GM19455 (cell line): ENCODE data around the gene MSH5.
A peak's percentile ranks its signal among the peaks of the same experiment; 100 is the strongest.

Experiments used
- ATAC-seq: cut with Tn5 transposase; IDR thresholded peaks from one replicate; pipeline ENCODE4 v1.9.1; 2021; ENCODE audit not compliant: unreplicated experiment

Gene MSH5

DNA sequence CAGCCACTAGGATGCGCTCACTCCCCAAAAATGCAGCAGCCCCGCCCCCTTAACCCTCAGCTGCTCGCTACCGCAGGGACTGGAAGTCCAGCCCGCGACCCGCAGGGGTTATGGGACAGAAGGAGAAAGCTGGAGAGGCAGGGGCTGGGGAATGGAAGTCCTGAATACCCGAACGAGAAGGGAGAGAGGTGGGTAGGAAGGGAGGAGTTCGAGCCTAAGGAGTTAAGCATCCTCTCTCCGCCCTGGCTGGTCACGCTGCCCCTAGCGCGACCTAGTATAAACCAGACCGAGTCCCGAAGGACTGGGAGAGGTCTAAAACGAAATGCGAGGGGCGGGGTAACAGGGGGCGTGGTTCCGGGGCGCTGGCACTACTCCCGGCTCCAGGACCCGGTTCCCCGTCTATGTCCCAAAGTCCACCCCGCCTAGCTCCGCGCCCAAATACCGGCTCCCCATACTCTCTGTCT is 10.3 kb upstream of the MSH5 start:
- peak; percentile 42 for ATAC-seq

- peak; percentile 35 for ATAC-seq
Observed at GRCh38 chr6:31729979-31730630, 9.7 kb upstream of the MSH5 start.

DNA sequence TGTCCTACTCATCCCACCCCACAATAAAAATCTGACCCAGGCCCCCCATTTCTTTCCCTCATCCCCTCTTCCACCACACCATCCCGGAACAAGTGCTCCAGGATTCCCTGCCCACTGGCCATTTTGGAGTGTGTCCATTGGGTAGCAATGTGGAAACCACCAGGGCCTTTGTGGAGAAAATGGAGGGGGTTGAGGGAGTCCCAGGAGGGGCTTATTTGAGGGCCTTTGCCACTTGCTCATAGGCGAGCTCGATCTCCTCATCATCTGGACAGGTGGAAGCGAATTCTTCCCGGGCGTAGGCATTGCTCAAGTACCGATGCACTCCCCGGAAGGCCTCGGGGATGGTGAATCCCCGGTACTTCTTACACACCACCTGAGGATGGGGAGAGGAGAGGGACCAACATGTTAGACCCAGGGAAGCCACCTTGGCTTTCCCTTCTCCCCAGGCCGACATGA is 9.1 kb upstream of the MSH5 start:
- ATAC-seq: no peak

GRCh38 chr6:31732029-31732428 is 7.8 kb upstream of the MSH5 start:
- no peak for ATAC-seq

DNA sequence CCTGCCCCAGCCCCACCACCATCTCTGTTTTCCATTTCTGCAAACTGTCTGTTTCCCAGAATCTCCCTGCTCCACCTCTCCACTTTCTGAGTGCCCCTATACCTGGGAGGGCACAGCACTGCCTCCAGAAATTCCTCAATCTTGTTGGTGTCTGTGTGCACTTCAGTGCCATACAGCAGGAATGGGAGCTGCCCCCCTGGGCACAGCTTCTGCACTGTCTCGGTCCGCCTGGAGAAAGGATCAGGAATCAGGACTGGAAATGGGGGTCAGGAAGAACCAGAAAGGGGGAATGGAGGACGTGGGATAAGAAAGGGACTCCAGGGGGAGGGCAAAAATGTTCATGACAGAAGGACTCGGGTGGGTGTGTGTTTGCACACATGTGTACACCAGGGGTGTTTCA is 6.1 kb upstream of the MSH5 start:
- no peak for ATAC-seq

DNA sequence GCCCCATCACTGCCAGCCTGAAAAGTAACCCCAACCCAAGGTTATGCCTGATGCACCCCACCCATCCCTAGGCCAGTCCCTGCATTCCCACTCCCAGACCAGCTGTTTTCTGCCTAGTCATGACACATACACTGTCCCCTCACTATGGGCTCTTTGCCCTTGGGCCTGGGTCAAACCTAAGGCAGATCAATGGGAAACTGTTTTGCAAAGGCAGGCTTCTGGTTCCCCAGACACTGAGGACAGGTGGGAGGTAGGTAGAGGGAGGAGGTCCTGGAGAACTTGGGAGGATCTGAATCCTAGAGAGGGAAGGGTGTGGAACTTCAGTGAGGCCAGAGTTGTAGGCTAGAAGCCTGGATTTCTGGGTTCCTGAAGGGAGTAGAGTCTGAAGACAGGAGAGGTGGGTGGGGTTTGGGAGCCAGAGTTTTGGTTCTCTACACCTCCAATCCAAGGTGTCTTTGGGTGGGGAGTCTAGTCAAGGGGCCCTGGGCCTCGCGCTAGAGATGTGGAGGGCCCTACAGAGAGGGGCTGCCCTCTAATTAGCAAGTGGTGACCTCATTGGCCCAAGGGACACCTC is 5.5 kb upstream of the MSH5 start:
- ATAC-seq: no peak

- ATAC-seq: no peak
Observed at GRCh38 chr6:31734821-31735406, 4.9 kb upstream of the MSH5 start.

DNA sequence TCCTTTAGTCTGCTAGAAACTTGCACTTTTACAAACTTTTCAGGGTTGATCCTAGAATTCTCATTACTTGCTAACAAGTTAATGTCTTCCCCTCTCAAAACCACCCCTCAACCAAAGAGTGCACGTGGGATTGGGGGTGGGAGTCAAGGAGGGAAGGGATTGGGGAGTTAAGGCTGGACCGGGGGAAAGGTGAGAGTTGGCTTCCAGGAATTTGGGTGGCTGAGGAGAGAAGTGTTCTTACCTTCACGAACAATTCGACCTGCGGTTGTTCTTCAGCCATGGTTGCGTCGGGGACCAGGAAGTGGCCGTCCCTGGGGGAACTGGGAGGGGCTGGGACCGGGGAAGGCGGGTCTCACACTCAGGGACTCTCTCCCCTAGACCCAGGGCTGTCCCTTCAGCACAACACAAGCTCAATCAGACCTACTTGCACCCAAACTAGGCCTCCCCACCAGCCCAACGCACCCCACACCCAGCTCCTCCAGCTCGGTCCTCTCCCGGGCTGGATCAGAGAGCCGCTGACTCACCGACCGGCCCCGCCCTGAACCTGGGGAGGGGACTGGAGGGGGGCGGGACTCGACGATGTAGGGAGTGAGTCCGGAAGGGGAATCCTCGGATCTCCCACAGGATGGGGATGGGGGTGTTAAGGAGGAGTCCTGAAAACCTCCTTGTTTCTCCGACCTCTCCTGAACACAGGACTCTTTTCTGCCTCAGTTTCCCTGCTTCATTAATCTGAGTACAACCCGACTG is 3.6 kb upstream of the MSH5 start, which contains the start of gene CLIC1:
TSS of gene CLIC1 (minus strand) at position 510 of the 747 bp plus-strand sequence. CDS start at position 280, 230 bp downstream.
- ATAC-seq: no peak

DNA sequence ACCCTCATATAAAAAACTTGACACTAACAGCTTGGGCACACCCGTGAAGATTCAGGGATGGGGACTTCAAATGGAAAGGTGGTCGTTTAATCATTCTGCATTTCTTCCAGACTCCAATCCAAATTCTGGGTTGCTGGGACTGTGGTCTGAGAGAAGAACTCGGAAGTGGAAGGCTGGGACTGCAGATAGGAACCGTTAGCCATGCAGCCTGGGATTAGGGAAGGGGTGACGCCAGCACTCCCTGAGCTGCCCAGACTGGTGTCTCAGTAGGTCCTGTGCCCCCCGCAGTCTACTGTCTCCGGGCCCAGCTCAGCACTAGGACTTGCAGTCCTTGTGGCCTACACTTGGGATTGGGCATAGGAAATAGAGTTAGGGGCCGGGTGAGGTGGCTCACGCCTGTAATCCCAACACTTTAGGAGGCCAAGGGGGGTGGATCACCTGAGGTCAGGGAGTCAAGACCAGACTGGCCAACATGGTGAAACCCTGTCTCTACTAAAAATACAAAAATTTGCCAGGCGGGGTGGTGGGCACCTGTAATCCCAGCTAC is 3.0 kb upstream of the MSH5 start:
- no peak for ATAC-seq

- ATAC-seq: no peak
Observed at GRCh38 chr6:31737315-31737990, 2.4 kb upstream of the MSH5 start.

- ATAC-seq: no peak
Observed at GRCh38 chr6:31737991-31738979, 1.5 kb upstream of the MSH5 start.

DNA sequence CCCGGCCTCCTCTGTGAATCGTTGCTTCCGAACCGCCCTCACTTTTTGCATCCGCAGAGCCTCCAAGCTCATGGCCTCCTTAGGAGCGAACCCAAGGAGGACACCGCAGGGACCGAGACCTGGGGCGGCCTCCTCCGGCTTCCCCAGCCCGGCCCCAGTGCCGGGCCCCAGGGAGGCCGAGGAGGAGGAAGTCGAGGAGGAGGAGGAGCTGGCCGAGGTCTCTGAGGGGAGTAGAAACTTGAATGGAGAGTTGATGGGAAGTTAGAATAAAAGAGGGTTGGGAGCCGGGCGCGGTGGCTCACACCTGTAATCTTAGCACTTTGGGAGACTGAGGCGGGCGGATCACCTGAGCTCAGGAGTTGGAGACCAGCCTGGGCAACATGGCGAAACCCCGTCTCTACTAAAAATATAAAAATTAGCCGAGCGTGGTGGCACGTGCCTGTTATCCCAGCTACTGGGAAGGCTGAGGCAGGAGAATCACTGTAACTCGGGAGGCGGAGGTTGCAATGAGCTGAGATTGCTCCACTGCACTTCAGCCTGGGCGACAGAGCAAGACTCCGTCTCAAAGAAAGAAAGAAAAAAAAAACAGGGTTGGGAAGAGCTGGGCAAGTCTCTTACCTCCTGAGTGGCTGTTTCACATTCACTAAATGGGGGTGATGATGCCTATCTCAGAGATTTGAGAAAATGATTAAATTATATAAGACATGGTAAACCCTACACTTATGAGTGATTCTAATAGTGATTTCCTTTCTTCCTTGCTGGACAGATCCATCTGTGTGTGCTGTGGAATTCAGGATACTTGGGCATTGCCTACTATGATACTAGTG is 805 bp downstream of the MSH5 start:
- no peak for ATAC-seq

GRCh38 chr6:31741815-31742214 is 2.0 kb downstream of the MSH5 start:
- no peak for ATAC-seq

DNA sequence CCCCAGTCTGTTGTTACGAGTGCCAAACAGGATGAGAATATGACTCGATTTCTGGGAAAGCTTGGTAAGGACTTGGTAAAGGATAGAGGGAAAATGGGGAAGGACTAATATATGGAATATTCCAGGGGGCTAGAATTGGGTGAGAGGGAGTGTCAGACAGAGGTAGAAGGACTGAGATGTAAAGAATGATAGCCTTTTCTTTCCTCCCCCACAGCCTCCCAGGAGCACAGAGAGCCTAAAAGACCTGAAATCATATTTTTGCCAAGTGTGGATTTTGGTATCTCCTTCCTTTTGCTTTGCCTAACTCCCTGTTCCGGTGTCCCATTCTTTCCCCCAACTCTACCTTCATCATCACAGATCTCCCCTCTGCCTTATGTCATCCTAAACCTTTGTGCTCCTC is 3.1 kb downstream of the MSH5 start:
- ATAC-seq: no peak

GRCh38 chr6:31744422-31744821 is 4.6 kb downstream of the MSH5 start:
- no peak for ATAC-seq

DNA sequence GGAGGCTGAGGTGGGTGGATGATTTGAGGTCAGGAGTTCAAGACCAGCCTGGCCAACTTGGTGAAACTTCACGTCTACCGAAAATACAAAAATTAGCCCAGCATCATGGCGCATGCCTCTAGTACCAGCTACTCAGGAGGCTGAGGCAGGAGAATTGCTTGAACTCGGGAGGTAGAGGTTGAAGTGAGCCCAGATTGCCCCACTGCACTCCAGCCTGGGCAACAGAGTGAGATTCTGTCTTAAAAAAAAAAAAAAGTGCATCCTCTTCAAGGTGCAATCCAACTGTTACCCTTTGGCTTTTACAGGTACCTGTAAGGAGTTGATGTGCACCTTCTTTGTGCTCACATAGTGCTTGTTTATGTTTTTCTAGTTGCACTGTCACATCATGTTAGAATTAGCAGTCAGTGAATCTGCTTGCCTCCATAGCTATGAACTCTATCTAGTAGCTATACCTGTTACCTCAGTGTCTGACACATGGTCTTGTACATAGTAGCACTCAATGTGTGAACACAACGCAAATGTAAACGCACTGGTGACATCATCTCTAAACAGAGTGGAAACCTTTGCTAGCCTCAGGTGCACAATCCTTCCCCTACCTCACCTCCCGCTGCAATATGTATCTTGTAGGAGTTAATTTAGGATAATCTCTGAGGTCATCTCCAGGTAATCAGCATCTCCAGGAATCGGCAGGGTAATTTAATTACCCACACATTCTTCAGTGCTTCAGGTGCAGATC is 9.7 kb downstream of the MSH5 start:
- no peak for ATAC-seq

DNA sequence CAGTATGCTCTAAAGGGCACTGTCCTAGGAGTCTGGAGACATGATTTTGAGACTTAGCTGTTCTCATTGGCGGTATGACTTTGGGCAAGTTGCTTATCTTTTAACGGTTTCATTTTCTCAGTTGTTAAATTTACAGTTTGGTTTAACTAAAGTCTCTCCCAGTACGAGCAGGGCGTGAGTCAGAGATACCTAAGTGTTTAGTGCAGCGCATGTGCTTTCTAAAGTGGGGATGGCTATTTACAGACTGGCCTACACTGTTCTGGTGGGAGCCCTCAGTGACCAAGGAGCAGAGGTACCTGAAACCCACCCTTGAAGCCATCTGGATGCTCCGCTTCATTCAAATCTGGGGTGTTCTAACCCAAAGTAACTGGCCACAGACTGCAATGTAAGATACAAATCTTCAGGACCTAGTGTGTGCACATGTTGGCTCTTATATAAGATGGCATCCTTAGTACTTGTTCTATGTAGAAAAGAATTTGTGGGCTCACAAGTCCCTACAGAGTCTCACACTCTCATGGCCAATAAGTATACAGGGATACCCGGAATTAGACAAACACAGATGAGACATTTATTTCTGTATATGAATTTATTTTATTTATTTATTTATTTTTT is 10.7 kb downstream of the MSH5 start:
- ATAC-seq: no peak
